Stimulated activated CD4-positive, alpha-beta T cell treated with anti-CD3 and anti-CD28 coated beads, Interleukin-12 subunit alpha, Interleukin-12 subunit beta, amount 100 ng/mL, for 48 hours (primary cell): Measurements from ENCODE around the gene PLOD1.
A peak's percentile ranks its signal among the peaks of the same experiment; 100 is the strongest.
"Not testable (repeated sequence)": the region's sequence is repeated elsewhere in the genome, so short reads cannot be mapped to it uniquely, and the experiment has no call there.

Experiments used
- DNase-seq, 3 donors: peaks; one replicate each; pipeline ENCODE4 v3.0.0-alpha.2; 2020; ENCODE audit warnings: low read depth in 2 of 3, low spot score in 1 of 3

The PLOD1 gene

GRCh38 chr1:11934302-11935056 lies at the start of gene PLOD1:
PLOD1 (plus strand) TSS chr1:11934717; CDS start chr1:11934780, 63 bp downstream.
- peak; percentile 71 to 86 (median 83) for DNase-seq

DNA sequence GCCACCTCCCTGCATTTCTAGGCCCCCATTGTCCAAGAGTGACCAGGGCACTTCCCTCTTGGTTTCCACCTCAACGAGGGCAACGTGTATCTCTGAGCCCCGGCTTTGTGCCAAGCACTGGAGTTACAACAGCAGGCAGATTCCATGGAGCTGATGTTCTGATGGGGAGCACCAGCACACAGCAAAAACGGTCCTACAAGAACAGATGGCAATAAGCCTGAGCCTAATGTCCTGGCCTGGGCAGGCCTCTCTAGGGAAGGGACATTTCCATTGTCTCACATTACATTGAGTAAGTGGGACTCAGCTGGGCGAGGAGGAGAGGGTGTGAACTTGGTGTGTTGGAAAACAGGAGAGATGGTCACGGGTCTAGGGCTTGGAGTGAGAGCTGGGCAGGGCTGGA lies 48.6 kb upstream of the PLOD1 start:
- DNase-seq, result no peak

DNA sequence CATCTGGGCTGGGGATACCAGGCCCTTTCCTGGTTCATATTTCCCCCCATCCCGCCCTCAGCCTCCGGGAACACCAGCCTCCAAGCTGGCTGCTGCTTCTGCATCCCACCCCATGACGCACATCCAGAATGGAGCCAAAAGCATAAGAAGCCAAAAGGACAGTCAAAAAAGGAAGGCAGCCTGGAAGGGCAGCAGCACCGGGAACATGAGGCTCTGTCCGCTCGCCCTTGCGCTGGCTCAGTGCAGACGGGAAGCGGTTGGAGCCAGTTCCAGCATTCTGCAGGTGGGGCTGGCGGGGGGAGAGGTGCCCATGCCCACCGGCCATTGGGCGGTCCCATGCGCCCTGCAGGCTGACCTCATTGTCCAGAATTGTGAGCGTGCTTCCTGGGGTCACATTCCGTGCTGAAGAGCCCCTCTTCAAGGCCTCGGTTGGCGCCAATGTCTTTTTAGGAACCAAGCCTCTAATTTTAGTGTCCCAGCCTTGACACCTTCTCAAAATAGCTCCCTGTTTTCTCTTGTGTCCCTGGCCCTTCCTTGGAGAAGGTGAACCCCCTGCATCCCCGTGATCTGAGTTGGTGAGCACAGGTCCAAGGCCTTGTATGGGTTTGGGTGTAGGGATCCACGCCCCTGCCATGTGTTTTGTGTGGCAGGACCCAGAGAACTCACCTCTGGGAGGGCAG lies 47.4 kb upstream of the PLOD1 start:
- no peak for DNase-seq

DNA sequence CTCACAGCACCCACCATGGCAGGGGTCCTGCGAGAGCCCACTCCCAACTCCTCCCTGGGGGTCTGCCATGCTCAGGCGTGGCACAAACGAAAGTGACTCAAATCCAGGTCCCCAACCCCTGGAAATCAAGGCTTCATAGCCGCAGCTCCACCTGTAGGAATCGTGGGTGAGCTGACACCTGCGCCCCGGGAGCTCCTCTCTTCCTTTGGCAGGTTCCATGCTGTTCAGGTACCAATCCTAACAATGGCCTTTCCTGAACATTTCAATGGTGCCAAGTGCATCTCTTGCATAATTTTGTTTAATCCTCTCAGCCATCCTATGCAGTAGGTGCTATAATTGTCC lies 46.9 kb upstream of the PLOD1 start:
- DNase-seq, result no peak

DNA sequence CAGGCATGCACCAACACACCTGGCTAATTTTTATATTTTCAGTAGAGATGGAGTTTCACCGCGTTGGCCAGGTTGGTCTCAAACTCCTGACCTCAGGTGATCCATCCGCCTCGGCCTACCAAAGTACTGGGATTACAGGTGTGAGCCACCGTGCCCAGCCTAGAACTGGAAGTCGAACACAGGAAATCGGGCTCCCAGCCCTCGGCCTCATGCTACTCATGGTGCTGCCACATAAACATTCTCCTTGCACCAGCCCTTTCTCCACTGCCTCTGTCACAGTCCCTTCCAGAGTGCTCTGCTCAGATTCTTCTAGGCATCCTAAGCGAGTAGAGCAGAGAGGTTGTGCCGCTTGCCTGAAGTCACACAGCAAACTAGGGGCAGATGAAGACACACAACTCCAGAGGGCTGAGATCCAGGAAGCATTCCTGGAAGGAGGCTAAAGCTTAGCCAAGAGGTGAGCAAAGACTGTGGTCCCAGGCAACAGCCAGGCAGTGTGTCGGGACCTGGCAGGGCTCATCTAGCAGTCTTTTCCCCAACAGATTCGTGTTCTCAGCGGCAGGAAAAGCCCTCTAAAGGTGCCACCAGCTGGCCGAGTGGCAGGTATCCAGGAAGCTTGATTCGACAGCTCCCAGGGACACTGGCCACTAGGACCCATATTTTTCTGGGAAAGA lies 46.2 kb upstream of the PLOD1 start:
- no peak for DNase-seq

- DNase-seq, result no peak
These were observed 45.7 kb upstream of the PLOD1 start for GRCh38 chr1:11888877-11889208.

- no peak for DNase-seq
These were observed 42.9 kb upstream of the PLOD1 start for GRCh38 chr1:11891433-11892186.

DNA sequence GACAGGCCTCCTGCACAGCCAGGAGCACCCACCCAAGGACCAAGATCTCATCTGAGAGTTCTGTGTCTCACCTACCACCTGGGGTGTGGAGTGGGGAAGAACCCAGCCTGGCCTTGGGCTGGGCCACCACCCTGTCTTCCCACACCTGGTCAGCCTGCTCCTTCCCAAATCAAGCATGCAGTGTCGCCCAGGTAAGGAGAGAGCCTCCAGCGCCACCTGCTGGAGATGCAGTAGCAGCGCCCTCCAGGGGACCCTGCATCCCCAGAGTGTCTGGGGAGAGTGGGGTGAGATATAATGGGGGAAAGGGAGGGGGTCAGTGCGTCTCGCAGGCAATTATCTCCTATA lies 40.6 kb upstream of the PLOD1 start:
- peak; percentile 44 to 65 (median 51) for DNase-seq

DNA sequence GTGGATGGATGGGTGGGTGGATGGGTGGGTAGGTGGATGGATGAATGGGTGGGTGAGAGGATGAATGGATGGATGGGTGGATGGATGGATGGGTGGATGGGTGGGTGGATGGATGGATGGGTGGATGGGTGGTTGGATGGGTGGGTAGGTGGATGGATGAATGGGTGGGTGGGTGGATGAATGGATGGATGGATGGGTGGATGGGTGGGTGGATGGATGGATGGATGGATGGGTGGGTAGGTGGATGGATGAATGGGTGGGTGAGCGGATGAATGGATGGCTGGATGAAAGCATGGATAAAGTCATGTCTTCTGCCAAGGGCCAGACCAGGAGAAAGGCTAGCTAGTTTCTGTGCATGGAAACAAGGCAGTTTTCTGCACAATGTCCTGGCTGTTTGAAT lies 40.0 kb upstream of the PLOD1 start:
- DNase-seq, result not testable (repeated sequence)

- DNase-seq, result no peak
These were observed 36.3 kb upstream of the PLOD1 start for GRCh38 chr1:11898086-11898785.

DNA sequence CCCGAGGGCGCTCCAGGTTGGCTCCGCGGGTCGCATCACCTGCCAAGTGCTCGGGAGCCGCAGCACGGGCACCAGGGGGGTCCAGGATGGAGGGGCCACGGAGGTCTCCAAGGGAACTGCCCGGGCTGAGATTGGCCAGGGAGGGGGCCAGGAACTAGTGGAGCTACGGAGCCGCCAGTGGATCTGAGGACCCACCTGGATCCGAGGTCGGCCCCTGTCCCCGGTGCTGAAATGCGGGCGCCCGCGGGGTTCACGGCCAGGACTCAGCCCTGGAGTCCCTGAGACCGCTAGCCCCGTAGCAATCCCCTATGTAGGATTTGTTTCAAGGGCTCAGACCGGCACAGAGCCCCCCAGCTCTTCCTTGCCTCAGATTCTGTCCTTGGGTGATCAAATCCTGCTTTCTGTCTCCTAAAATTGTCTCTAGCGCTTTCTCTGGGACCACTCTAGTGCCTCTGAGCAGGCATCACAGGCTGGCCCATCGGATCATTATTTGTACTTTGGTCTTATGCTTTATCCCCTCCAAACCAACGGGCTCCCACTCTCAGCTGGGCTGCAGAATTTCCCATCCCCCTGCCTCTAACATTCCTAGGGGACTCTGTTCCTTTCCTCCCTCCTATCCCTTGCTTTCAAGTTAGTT lies 35.6 kb upstream of the PLOD1 start:
- no peak for DNase-seq

DNA sequence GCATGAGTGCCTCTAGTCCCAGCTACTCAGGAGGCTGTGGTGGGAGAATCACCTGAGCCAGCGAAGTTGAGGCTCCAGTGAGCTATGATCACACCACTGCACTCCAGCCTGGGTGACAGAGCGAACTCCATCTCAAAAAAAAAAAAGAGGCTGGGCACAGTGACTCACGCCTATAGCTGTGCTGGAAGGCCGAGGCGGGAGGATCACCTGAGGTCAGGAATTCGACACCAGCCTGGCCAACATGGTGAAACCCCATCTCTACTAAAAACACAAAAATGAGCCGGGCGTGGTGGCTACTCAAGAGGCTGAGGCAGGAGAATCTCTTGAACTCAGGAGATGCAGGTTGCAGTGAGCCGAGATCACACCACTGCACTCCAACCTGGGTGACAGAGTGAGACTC lies 33.1 kb upstream of the PLOD1 start:
- DNase-seq, result not testable (repeated sequence)

GRCh38 chr1:11903210-11903609 lies 31.3 kb upstream of the PLOD1 start:
- no peak for DNase-seq

DNA sequence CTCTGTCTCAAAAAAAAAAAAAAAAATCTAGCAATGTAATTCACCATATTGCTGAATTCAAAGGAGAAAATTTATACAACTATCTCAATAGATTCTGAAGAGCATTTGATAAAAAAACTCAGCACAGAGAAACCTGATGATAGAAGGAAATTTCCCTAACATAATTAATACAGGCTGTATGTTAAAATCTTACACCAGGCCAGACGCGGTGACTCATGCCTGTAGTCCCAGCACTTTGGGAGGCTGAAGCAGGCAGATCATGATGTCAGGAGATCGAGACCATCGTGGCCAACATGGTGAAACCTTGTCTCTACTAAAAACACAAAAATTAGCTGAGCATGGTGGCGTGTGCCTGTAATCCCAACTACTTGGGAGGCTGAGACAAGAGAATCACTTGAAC lies 30.4 kb upstream of the PLOD1 start:
- not testable (repeated sequence) for DNase-seq

GRCh38 chr1:11904978-11905377 lies 29.5 kb upstream of the PLOD1 start:
- no peak for DNase-seq

DNA sequence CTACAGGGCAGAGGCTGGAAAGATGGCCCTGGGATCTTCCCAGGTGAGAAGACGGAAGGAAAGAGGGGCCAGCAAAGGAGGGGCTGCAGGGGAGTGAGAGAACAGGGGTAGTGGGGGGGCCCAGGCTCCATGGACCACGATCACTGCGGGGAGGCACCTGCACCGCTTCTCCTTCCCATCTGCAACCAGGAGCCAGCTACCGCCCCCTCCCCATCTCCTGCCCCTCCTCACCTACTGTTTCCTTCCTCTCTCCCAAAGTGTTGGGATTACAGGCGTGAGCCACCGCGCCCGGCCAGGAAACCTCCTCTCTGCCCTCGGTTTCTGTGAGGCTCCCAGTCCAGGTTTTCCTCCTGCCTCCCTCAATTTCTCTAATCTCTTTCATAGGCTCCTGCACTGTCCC lies 27.6 kb upstream of the PLOD1 start:
- no peak for DNase-seq

DNA sequence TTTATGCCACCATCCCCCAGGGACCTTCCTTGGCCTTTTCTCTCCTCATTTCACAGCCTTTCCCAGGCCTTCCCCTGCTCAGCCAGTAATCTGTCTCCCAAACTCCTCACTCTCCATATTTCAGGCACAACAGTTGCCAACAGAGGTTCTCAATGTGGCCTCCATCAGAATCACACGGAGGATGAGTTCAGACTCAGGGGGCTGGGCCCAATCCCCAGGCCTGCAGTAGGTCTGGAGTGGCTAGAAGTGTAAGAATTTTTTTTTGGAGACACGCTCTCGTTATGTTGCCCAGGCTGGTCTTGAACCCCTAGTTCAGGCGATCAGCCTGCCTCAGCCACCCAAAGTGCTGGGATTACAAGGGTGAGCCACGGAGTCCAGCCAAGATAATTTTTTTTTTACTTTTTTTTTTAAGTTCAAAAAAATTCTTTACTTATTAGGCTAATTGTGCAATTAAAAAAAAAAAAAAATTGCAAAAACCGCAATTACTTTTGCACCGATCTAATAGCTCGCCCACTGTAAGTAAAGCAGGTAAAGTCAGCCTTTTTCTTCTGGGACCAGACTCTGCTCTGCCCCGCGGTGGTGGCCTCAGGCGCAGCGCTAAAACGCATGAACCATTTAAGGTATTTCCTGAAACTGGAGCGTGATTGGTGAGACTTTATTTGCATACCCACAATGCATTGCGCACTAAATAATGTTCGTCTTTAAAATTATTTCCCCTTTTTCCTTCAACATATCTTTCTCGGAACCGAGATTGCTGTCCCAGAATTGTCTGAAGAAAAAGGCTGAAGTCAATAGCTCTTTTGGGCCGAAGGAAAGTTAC lies 27.0 kb upstream of the PLOD1 start:
- DNase-seq, result peak; percentile 82 to 97 (median 85)

DNA sequence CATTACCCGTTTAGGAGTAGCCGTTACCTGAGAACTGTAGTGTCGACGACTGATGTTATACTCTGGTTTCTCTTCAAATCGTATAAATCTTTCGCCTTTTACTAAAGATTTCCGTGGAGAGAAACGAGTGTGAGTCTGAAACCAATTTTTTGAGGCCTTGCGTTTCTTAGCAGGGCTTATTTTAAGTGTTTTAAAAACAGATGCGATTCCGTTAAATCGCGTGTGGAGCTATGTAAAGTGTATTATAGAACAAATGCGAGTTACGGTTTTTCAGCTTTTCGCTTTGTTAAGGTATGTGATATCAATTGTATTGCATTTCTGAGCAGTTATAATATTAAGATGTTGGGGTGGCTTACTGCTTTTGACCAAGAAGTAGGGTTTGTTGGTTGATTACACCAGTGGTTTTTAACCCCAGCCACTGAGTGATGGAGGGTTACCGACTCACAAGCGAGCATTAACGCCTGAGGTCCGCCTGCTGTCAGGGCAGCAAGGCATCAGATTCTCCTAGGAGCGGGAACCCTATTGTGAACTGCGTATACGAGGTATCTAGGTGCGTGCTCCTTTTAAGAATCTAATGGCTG lies 26.3 kb upstream of the PLOD1 start:
- DNase-seq, result peak; percentile 69 to 77 (median 71)

DNA sequence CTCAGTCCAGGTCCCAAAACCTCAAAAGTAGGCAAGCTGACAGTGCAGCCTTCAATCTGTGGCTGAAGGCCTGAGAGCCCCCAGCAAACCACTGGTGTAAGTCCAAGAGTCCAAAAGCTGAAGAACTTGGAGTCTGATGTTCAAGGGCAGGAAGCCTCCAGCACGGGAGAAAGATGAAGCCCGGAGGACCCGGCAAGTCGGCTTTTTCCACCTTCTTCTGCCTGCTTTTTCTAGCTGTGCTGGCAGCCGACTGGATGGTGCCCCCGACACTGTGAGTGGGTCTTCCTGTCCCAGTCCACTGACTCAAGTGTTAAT lies 23.6 kb upstream of the PLOD1 start:
- not testable (repeated sequence) for DNase-seq

DNA sequence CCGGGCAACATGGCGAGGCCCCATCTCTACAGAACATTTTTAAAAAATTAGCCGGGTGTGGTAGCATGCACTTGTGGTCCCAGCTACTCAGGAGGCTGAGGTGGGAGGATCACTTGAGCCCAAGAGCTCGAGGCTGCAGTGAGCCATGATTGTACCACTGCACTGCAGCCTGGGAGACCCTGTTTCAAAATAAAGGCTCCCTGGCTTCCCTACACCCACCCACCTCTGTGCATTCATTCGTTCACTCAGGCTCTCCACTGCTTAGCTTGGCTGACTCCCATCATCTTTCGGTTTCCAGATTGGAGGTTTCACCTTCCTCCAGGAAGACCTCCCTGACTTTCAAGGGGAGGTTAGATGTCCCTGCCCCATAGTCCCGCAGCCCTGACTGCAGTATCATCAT lies 22.5 kb upstream of the PLOD1 start:
- DNase-seq, result no peak
